ENCODE measurements around the gene PIEZO1. TPM values are rescaled to one million over a fixed set of nuclear protein-coding genes. Genes with fewer than 3 reads are reported as not detected.

The PIEZO1 gene
- total and polyA plus RNA-seq, 10 of the 15 experiments (the other 5 are each of a cell fraction or from before 2014, with no cell fraction given): 1.3 to 169 (median 33.4) TPM

GRCh38 chr16:88700322-88700635 is 84.7 kb downstream of the PIEZO1 start:
- CTCF ChIA-PET: interaction anchor here (0.5 to 3.3 kb wide), 8 partner anchors 9 to 152 kb away, joined by 3 to 26 read pairs (median 6); partner anchors contain the start of gene MVD
- FAIRE-seq: peak; percentile 71
- peak overlapping the region; percentile 58; the same call in 1 of the 2 replicates for H2AFZ ChIP-seq (ENCODE audit: control insufficient read depth, low read depth, low read length)
- POLR2A ChIA-PET: interaction anchor here (0.8 to 2.3 kb wide), 7 partner anchors 8 to 51 kb away, joined by 3 to 6 read pairs (median 4); partner anchors contain the start of genes MVD and SNAI3
- in situ Hi-C loops (cut with MboI) (no loop called here), intact Hi-C loops (cut with micrococcal nuclease; ENCODE audit: unreplicated experiment) (no loop called here)
- peak overlapping the region; percentile 65; the same call in 1 of the 2 replicates for H3K4me3 ChIP-seq
- H3K4me1 ChIP-seq (ENCODE audit: control insufficient read depth, insufficient read depth, low read length): peaks cover 55% of the 10 kb centered on the region
- no peaks in the 10 kb centered on the region for H3K9me3 ChIP-seq (replicated peaks; ENCODE audit: control insufficient read depth, insufficient read depth, low read length)
- 16% methylated on average over 14 of the region's 14 CpGs for WGBS (ENCODE audit: insufficient coverage, insufficient replicate concordance, low lambda C conversion rate, missing lambda C conversion rate)
- RAD21 ChIA-PET (ENCODE audit: unreplicated experiment): interaction anchor here (2.5 kb wide), 1 partner anchor 19 kb away, joined by 10 read pairs; no protein-coding TSS in a partner anchor
- H3K27me3 ChIP-seq (replicated peaks in 1 of 2; ENCODE audit: control insufficient read depth in 2 of 2, insufficient read depth in 2 of 2, low read length in 1 of 2): no peaks in the 10 kb centered on the region
- SMC1A ChIA-PET (ENCODE audit: uncharacterized antibody, unreplicated experiment): interaction anchor here (0.7 to 1.9 kb wide), 5 partner anchors 12 to 129 kb away, joined by 3 to 7 read pairs (median 3); no protein-coding TSS in a partner anchor
- peak overlapping the region; percentile 90 for H3K27ac ChIP-seq (ENCODE audit: control insufficient read depth, insufficient read depth)
- no peak for ATAC-seq
- no TSS peak for BruUV-seq (replicated peaks)
- 0 out of 2 replicates have a peak, but pooled peaks have one; percentile 29 for TF ChIP-seq CHD1 (IDR thresholded peaks at IDR 0.05; ENCODE audit: low read depth, low read length)
- TF ChIP-seq BRCA1 (IDR thresholded peaks at IDR 0.05; ENCODE audit: low read depth, low read length): no peak
- no peaks in the 10 kb centered on the region for H4K20me1 ChIP-seq (ENCODE audit: control insufficient read depth, insufficient read depth)
- H3K36me3 ChIP-seq (ENCODE audit: control insufficient read depth in 2 of 2, insufficient read depth in 2 of 2, low read length in 1 of 2): peaks cover 0 to 7% of the 10 kb centered on the region in 2 experiments; a peak in 2 of 4 replicates
- no peak for DNase-seq (ENCODE audit: low read depth, low spot score)
- H3K79me2 ChIP-seq (ENCODE audit: control insufficient read depth, insufficient read depth, low read length): peaks cover 32% of the 10 kb centered on the region
- H3K9ac ChIP-seq (ENCODE audit: control insufficient read depth, insufficient read depth, low read length): peak overlapping the region; percentile 75
- H3K4me2 ChIP-seq (ENCODE audit: control insufficient read depth, insufficient read depth): peak overlapping the region; percentile 95

GRCh38 chr16:88699180-88699579 is 85.8 kb downstream of the PIEZO1 start:
- CTCF ChIA-PET: interaction anchor here (3.3 kb wide), 1 partner anchor 18 kb away, joined by 26 read pairs; no protein-coding TSS in a partner anchor
- intact Hi-C loops (cut with micrococcal nuclease; ENCODE audit: unreplicated experiment) (no loop called here), in situ Hi-C loops (cut with MboI) (no loop called here)
- Histone ChIP-seq H3K79me2 (ENCODE audit: control insufficient read depth, insufficient read depth, low read length) (peaks cover 24% of the 10 kb centered on the region), H3K4me2 (ENCODE audit: control insufficient read depth, insufficient read depth) (no peak overlapping the region), H3K36me3 (ENCODE audit: control insufficient read depth in 2 of 2, insufficient read depth in 2 of 2, low read length in 1 of 2) (peaks cover 0 to 7% of the 10 kb centered on the region in 2 experiments; a peak in 2 of 4 replicates), H2AFZ (ENCODE audit: control insufficient read depth, low read depth, low read length) (no peak overlapping the region), H3K9ac (ENCODE audit: control insufficient read depth, insufficient read depth, low read length) (no peak overlapping the region), H3K9me3 (replicated peaks; ENCODE audit: control insufficient read depth, insufficient read depth, low read length) (no peaks in the 10 kb centered on the region), H4K20me1 (ENCODE audit: control insufficient read depth, insufficient read depth) (no peaks in the 10 kb centered on the region), H3K27me3 (replicated peaks in 1 of 2; ENCODE audit: control insufficient read depth in 2 of 2, insufficient read depth in 2 of 2, low read length in 1 of 2) (no peaks in the 10 kb centered on the region), H3K4me3 (no peak overlapping the region), H3K4me1 (ENCODE audit: control insufficient read depth, insufficient read depth, low read length) (peaks cover 44% of the 10 kb centered on the region), H3K27ac (ENCODE audit: control insufficient read depth, insufficient read depth) (no peak overlapping the region)
- DNase-seq (ENCODE audit: low read depth, low spot score) (no peak), ATAC-seq (no peak), FAIRE-seq (no peak)
- WGBS (ENCODE audit: insufficient coverage, insufficient replicate concordance, low lambda C conversion rate, missing lambda C conversion rate): 91% methylated on average over 15 of the region's 16 CpGs
- RAD21 ChIA-PET (ENCODE audit: unreplicated experiment): no interaction called here
- TF ChIP-seq RELA (IDR thresholded peaks at IDR 0.05; ENCODE audit: borderline replicate concordance, partially characterized antibody) (no peak), CHD1 (IDR thresholded peaks at IDR 0.05; ENCODE audit: low read depth, low read length) (no peak), PML (IDR thresholded peaks at IDR 0.05; ENCODE audit: low read length) (no peak), ZNF384 (IDR thresholded peaks at IDR 0.05; ENCODE audit: borderline replicate concordance, low read depth, low read length) (no peak), NFYB (IDR thresholded peaks at IDR 0.05; ENCODE audit: insufficient read depth, low read depth, low read length) (no peak), SRF (IDR thresholded peaks at IDR 0.05; ENCODE audit: low read depth in 2 of 2, low read length in 2 of 2) (no peak), PAX5 (IDR thresholded peaks at IDR 0.05; ENCODE audit: borderline replicate concordance, low read depth, low read length) (no peak), TAF1 (IDR thresholded peaks at IDR 0.05; ENCODE audit: borderline replicate concordance, low read depth, low read length) (no peak)
- TF ChIP-seq, protein P1, sequence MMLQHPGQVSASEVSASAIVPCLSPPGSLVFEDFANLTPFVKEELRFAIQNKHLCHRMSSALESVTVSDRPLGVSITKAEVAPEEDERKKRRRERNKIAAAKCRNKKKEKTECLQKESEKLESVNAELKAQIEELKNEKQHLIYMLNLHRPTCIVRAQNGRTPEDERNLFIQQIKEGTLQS (IDR thresholded peaks at IDR 0.05; ENCODE audit: borderline replicate concordance, extremely low read depth, low read depth, low read length): no peak
- POLR2A ChIA-PET: no interaction called here
- SMC1A ChIA-PET (ENCODE audit: uncharacterized antibody, unreplicated experiment): no interaction called here
- BruUV-seq (replicated peaks): no TSS peak

All from GM12878 (cell line).